GM23338 (cell line): ENCODE measurements around the gene IL20. TPM values are rescaled to one million over a fixed set of nuclear protein-coding genes. Genes with fewer than 3 reads are reported as not detected.

Experiments used
- ATAC-seq: fragments of 200-7000 bp; cut with Tn5 transposase; 3 replicates; pipeline ENCODE4 v1.9.1; 2020
- DNase-seq: peaks from one replicate; pipeline ENCODE4 v3.0.0-alpha.2; 2015; ENCODE audit warnings: low spot score
- H2AFZ ChIP-seq: fragments of 200-600 bp; sonication (generic); 2 replicates; pipeline ENCODE4 v1.8.0; 2016; ENCODE audit warnings: antibody characterized with exemption, mild to moderate bottlenecking, moderate library complexity
- H3F3A ChIP-seq: fragments of 200-600 bp; sonication (generic); replicated peaks from 2 replicates; pipeline ENCODE4 v1.8.0; 2017; ENCODE audit warnings: antibody characterized with exemption, mixed run types, low read depth
- H3K27ac ChIP-seq: fragments of 200-600 bp; sonication (generic); 2 replicates; pipeline ENCODE4 v1.6.1; 2016; ENCODE audit warnings: low read depth
- H3K27me3 ChIP-seq: fragments of 200-600 bp; sonication (generic); 2 replicates; pipeline ENCODE4 v1.8.0; 2016; ENCODE audit warnings: mild to moderate bottlenecking, mixed run types, moderate library complexity; ENCODE audit not compliant: insufficient read depth
- H3K36me3 ChIP-seq: fragments of 200-600 bp; sonication (generic); 2 replicates; pipeline ENCODE4 v1.8.0; 2016; ENCODE audit warnings: mild to moderate bottlenecking; ENCODE audit not compliant: insufficient read depth
- H3K4me1 ChIP-seq: fragments of 200-600 bp; sonication (generic); 2 replicates; pipeline ENCODE4 v1.8.0; 2016; ENCODE audit warnings: mild to moderate bottlenecking, moderate library complexity; ENCODE audit not compliant: insufficient read depth
- H3K4me2 ChIP-seq: fragments of 200-600 bp; sonication (generic); 2 replicates; pipeline ENCODE4 v1.7.1; 2017; ENCODE audit warnings: mixed run types
- H3K4me3 ChIP-seq: fragments of 200-600 bp; sonication (generic); 2 replicates; pipeline ENCODE4 v1.6.1; 2016; ENCODE audit warnings: mixed run types
- H3K79me2 ChIP-seq: fragments of 200-600 bp; sonication (generic); replicated peaks from 2 replicates; pipeline ENCODE4 v1.8.0; 2017; ENCODE audit warnings: mild to moderate bottlenecking; ENCODE audit not compliant: insufficient read depth
- H3K9me2 ChIP-seq: fragments of 200-600 bp; sonication (generic); 2 replicates; pipeline ENCODE4 v1.8.0; 2017; ENCODE audit not compliant: insufficient read depth
- H4K20me1 ChIP-seq: fragments of 200-600 bp; sonication (generic); replicated peaks from 2 replicates; pipeline ENCODE4 v1.8.0; 2017; ENCODE audit warnings: mild to moderate bottlenecking; ENCODE audit not compliant: insufficient read depth
- H3K27ac Mint-ChIP-seq: 2 replicates; pipeline ENCODE4 v1.8.0; 2020; ENCODE audit warnings: inconsistent platforms, mild to moderate bottlenecking, moderate library complexity, mixed read lengths
- H3K27me3 Mint-ChIP-seq: 3 replicates; pipeline ENCODE4 v1.8.0; 2022; ENCODE audit warnings: low read depth, mild to moderate bottlenecking, moderate library complexity, mixed read lengths, inconsistent platforms; ENCODE audit not compliant: insufficient read depth, poor library complexity
- H3K36me3 Mint-ChIP-seq: 3 replicates; pipeline ENCODE4 v1.8.0; 2021; ENCODE audit warnings: low read depth, mild to moderate bottlenecking, inconsistent platforms, moderate library complexity, mixed read lengths
- H3K4me1 Mint-ChIP-seq: 3 replicates; pipeline ENCODE4 v1.8.0; 2020; ENCODE audit warnings: mild to moderate bottlenecking, inconsistent platforms, mixed read lengths
- H3K4me3 Mint-ChIP-seq: 3 replicates; pipeline ENCODE4 v1.8.0; 2021; ENCODE audit warnings: moderate library complexity, mild to moderate bottlenecking, inconsistent platforms, mixed read lengths
- H3K9me3 Mint-ChIP-seq: 3 replicates; pipeline ENCODE4 v1.8.0; 2020; ENCODE audit warnings: moderate library complexity, mild to moderate bottlenecking, inconsistent platforms, mixed read lengths
- CREB1 ChIP-seq: fragments of 250-450 bp; sonication (Bioruptor Pico); IDR thresholded peaks from 2 replicates; pipeline ENCODE4 v1.5.0; 2020; ENCODE audit warnings: low read depth, mild to moderate bottlenecking, moderate library complexity
- EZH2 ChIP-seq: fragments of 200-600 bp; sonication (generic); IDR thresholded peaks from one replicate; pipeline ENCODE4 v1.8.0; 2017; ENCODE audit warnings: antibody characterized with exemption, mild to moderate bottlenecking, low read depth; ENCODE audit not compliant: unreplicated experiment
- JUNB ChIP-seq: IDR thresholded peaks from one replicate; pipeline ENCODE4 v1.6.1; 2016; ENCODE audit warnings: antibody characterized with exemption; ENCODE audit not compliant: unreplicated experiment
- NANOG ChIP-seq: IDR thresholded peaks from 2 replicates; pipeline ENCODE4 v1.6.1; 2016; ENCODE audit warnings: antibody characterized with exemption, borderline replicate concordance
- POLR2AphosphoS5 ChIP-seq: IDR thresholded peaks from 2 replicates; pipeline ENCODE4 v1.6.1; 2016; ENCODE audit warnings: antibody characterized with exemption, low read depth
- ZNF331 ChIP-seq: fragments of 250-450 bp; sonication (Bioruptor Pico); IDR thresholded peaks from 2 replicates; pipeline ENCODE4 v1.5.0; 2020; ENCODE audit warnings: low read depth, mild to moderate bottlenecking, moderate library complexity
- polyA plus RNA-seq: library from polyadenylated mRNA; unstranded; fragments of >200 nt; fragmentation: Nextera tagmentation; extraction: Ambion mirVana; gene quantifications from 2 replicates; pipeline ENCODE4 v1.2.1, GENCODE V29; 2016
- total RNA-seq: library from RNA; depleted of rRNA; stranded (reverse); fragments of >200 nt; shearing (Covaris generic); gene quantifications from 2 replicates; pipeline ENCODE4 v1.2.3, GENCODE V29; 2014
- TF ChIP-seq, protein P1 (sequence below), 2 experiments: fragments of 200-600 bp in 1 of 2; sonication (generic) in 1 of 2; conservative IDR thresholded peaks; 2 replicates each; pipeline versions ENCODE4 v1.5.1 to v1.6.1; 2016 to 2017; ENCODE audit warnings: antibody characterized with exemption in 2 of 2, low read depth in 2 of 2, mild to moderate bottlenecking in 2 of 2, moderate library complexity in 1 of 2
- TF ChIP-seq, protein P2 (sequence below): fragments of 250-450 bp; sonication (Bioruptor Pico); IDR thresholded peaks from 2 replicates; pipeline ENCODE4 v1.5.0; 2020; ENCODE audit warnings: mild to moderate bottlenecking, moderate library complexity

The IL20 gene
- total and polyA plus RNA-seq, 2 experiments from 2014 or later = not detected

DNA sequence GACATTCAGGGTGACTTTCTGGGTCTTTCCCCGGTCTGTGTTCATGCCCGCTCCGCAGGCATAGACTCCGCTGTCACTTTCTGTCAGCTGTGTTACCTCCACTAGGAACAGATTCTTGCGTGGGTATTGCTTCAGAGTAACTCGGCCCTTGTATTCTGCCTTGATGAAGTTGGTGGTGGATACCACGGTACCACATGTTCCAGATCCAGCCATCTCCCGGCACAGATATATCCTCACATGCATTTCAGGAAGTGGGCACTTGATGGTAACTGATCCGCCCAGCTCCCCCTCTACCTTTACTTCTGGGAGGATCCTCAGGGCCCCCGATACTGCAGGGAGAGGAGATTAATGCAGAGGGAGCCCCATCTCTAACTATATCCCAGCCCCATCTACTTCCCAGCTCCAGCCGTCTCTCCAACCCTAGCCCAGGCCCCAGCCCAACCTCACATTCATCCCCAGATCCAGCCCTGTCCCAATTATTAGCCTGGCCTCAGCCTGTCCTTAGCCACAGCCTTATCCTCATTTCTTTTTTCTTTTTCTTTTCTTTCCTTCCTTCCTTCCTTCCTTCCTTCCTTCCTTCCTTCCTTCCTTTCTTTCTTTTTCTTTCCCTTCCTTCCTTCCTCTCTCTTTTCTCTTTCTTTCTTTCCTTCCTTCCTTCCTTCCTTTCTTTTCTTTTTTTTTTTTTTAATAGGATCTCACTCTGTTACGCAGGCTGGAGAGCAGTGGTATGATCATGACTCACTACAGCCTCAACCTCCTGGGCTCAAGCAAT lies 48.5 kb downstream of the IL20 start:
- Histone ChIP-seq H4K20me1 (no peaks in the 10 kb centered on the region), H3K4me1 (peaks cover under 1% of the 10 kb centered on the region), H3K36me3 (no peaks in the 10 kb centered on the region), H3K4me3 (no peak overlapping the region), H3K4me2 (no peak overlapping the region), H2AFZ (no peak overlapping the region), H3K9me2 (no peaks in the 10 kb centered on the region), H3F3A (peaks cover 6% of the 10 kb centered on the region; the same call in 1 of the 2 replicates), H3K79me2 (no peaks in the 10 kb centered on the region), H3K27ac (no peak overlapping the region), H3K27me3 (peaks cover 16% of the 10 kb centered on the region)
- TF ChIP-seq CREB1 (CRISPR knock-in tag) (no peak), JUNB (no peak), POLR2AphosphoS5 (no peak), NANOG (no peak), ZNF331 (CRISPR knock-in tag) (no peak)
- TF ChIP-seq, protein P1, sequence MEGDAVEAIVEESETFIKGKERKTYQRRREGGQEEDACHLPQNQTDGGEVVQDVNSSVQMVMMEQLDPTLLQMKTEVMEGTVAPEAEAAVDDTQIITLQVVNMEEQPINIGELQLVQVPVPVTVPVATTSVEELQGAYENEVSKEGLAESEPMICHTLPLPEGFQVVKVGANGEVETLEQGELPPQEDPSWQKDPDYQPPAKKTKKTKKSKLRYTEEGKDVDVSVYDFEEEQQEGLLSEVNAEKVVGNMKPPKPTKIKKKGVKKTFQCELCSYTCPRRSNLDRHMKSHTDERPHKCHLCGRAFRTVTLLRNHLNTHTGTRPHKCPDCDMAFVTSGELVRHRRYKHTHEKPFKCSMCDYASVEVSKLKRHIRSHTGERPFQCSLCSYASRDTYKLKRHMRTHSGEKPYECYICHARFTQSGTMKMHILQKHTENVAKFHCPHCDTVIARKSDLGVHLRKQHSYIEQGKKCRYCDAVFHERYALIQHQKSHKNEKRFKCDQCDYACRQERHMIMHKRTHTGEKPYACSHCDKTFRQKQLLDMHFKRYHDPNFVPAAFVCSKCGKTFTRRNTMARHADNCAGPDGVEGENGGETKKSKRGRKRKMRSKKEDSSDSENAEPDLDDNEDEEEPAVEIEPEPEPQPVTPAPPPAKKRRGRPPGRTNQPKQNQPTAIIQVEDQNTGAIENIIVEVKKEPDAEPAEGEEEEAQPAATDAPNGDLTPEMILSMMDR (conservative IDR thresholded peaks at IDR 0.05; ENCODE audit: low read depth in 2 of 2) = no peak
- H3K27me3 Mint-ChIP-seq = peaks cover 9% of the 10 kb centered on the region
- no peaks in the 10 kb centered on the region for H3K36me3 Mint-ChIP-seq
- H3K27ac Mint-ChIP-seq = no peak overlapping the region
- H3K9me3 Mint-ChIP-seq = no peaks in the 10 kb centered on the region
- H3K4me3 Mint-ChIP-seq = no peak overlapping the region
- no peak for DNase-seq
- H3K4me1 Mint-ChIP-seq = peaks cover 1% of the 10 kb centered on the region; the same call in 2 of the 3 replicates
- ATAC-seq = no peak

DNA sequence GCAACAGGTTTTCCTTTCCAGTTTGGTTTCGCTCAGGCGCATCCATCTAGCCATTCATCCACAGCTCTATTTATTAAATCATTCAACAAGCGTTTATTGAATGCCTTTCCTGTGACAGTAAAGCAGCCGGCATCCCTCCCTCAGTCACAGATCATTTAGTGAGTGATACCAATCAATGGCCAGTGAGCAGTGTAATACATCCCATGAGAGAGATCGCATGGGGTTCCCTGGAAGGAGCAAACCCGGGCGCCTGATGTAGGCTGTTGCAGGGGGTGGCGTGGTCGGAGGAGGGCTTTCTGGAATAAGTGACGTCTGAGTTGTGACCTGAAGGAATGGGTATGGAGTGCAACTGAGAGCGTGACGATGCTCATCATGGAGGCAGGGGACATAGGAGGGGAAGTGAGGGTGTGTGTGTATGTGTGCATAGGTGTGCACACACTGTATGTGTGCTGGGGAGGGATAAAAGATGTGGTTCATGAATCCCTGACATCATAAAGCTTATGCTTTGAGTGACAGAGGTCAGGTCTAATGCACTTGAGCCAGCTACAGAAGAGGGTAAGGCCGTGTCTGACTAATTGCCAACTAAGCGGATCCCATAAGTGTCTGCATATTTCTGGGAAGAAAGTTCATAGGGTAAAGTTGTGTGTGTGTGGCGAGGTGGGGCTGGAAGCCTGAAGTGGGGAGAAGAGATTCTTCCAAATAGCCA lies 49.8 kb downstream of the IL20 start:
- ATAC-seq (no peak), DNase-seq (no peak)
- Mint-ChIP-seq H3K4me1 (no peaks in the 10 kb centered on the region), H3K4me3 (no peak overlapping the region), H3K36me3 (no peaks in the 10 kb centered on the region), H3K27ac (no peak overlapping the region), H3K9me3 (no peaks in the 10 kb centered on the region), H3K27me3 (peaks cover 7% of the 10 kb centered on the region)
- Histone ChIP-seq H3K4me2 (no peak overlapping the region), H3K36me3 (no peaks in the 10 kb centered on the region), H3K27me3 (peaks cover 9% of the 10 kb centered on the region), H2AFZ (no peak overlapping the region), H3K27ac (no peak overlapping the region), H3K79me2 (no peaks in the 10 kb centered on the region), H3F3A (peaks cover 2% of the 10 kb centered on the region; the same call in 1 of the 2 replicates), H3K4me3 (no peak overlapping the region), H3K4me1 (no peaks in the 10 kb centered on the region; the same call in 1 of the 2 replicates), H3K9me2 (no peaks in the 10 kb centered on the region), H4K20me1 (no peaks in the 10 kb centered on the region)
- TF ChIP-seq, protein P2, sequence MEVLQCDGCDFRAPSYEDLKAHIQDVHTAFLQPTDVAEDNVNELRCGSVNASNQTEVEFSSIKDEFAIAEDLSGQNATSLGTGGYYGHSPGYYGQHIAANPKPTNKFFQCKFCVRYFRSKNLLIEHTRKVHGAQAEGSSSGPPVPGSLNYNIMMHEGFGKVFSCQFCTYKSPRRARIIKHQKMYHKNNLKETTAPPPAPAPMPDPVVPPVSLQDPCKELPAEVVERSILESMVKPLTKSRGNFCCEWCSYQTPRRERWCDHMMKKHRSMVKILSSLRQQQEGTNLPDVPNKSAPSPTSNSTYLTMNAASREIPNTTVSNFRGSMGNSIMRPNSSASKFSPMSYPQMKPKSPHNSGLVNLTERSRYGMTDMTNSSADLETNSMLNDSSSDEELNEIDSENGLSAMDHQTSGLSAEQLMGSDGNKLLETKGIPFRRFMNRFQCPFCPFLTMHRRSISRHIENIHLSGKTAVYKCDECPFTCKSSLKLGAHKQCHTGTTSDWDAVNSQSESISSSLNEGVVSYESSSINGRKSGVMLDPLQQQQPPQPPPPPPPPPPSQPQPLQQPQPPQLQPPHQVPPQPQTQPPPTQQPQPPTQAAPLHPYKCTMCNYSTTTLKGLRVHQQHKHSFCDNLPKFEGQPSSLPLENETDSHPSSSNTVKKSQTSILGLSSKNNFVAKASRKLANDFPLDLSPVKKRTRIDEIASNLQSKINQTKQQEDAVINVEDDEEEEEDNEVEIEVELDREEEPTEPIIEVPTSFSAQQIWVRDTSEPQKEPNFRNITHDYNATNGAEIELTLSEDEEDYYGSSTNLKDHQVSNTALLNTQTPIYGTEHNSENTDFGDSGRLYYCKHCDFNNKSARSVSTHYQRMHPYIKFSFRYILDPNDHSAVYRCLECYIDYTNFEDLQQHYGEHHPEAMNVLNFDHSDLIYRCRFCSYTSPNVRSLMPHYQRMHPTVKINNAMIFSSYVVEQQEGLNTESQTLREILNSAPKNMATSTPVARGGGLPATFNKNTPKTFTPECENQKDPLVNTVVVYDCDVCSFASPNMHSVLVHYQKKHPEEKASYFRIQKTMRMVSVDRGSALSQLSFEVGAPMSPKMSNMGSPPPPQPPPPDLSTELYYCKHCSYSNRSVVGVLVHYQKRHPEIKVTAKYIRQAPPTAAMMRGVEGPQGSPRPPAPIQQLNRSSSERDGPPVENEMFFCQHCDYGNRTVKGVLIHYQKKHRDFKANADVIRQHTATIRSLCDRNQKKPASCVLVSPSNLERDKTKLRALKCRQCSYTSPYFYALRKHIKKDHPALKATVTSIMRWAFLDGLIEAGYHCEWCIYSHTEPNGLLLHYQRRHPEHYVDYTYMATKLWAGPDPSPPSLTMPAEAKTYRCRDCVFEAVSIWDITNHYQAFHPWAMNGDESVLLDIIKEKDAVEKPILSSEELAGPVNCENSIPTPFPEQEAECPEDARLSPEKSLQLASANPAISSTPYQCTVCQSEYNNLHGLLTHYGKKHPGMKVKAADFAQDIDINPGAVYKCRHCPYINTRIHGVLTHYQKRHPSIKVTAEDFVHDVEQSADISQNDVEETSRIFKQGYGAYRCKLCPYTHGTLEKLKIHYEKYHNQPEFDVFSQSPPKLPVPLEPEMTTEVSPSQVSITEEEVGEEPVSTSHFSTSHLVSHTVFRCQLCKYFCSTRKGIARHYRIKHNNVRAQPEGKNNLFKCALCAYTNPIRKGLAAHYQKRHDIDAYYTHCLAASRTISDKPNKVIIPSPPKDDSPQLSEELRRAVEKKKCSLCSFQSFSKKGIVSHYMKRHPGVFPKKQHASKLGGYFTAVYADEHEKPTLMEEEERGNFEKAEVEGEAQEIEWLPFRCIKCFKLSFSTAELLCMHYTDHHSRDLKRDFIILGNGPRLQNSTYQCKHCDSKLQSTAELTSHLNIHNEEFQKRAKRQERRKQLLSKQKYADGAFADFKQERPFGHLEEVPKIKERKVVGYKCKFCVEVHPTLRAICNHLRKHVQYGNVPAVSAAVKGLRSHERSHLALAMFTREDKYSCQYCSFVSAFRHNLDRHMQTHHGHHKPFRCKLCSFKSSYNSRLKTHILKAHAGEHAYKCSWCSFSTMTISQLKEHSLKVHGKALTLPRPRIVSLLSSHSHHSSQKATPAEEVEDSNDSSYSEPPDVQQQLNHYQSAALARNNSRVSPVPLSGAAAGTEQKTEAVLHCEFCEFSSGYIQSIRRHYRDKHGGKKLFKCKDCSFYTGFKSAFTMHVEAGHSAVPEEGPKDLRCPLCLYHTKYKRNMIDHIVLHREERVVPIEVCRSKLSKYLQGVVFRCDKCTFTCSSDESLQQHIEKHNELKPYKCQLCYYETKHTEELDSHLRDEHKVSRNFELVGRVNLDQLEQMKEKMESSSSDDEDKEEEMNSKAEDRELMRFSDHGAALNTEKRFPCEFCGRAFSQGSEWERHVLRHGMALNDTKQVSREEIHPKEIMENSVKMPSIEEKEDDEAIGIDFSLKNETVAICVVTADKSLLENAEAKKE (CRISPR knock-in tag) = no peak
- TF ChIP-seq EZH2 (no peak), ZNF331 (CRISPR knock-in tag) (no peak)
- TF ChIP-seq, protein P1 (conservative IDR thresholded peaks at IDR 0.05; ENCODE audit: low read depth in 2 of 2) = no peak
